Effector CD4-positive, alpha-beta T cell (primary cell): ENCODE data around the gene KRTAP5-2.
"Not testable (repeated sequence)": the region's sequence is repeated elsewhere in the genome, so short reads cannot be mapped to it uniquely, and the experiment has no call there.

Source experiments
- DNase-seq: peaks from one replicate; pipeline ENCODE4 v3.0.0-alpha.2; 2020

The KRTAP5-2 gene

DNA sequence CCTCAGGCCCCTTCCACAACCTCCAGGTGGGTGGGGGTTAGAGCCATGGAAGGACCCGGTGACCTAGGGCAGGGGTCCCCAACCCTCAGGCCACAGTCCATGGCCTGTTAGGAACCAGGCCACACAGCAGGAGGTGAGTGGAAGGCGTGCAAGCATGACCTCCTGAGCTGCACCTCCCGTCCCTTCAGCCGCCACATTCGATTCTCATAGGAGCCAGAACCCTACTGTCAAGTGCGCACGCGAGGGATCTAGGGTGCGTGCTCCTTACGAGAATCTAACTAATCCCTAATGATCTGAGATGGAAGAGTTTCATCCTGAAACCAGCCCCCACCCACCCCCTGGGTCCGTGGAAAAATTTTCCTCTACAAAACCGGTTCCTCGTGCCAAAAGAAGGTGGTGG is 27.4 kb upstream of the KRTAP5-2 start:
- no peak for DNase-seq

DNA sequence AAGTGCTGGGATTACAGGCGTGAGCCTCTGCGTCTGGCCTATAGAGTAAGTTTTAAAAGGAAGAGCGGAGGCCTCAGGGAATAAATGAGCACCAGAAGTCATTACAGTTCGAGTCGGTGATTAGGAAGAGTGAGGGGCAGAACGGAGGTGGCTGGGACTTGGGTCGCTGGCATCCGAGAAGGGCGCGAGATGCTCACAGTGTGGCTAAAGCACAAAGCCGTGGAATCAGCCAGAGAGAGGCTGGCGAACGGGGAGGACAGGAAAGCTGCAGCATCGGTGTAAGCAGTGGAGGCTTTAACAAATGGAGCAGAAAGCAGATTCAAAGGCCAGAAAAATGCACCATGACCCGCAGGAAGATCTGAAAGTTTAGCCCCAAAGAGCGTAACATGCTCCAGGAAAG is 26.5 kb upstream of the KRTAP5-2 start:
- DNase-seq: no peak

DNA sequence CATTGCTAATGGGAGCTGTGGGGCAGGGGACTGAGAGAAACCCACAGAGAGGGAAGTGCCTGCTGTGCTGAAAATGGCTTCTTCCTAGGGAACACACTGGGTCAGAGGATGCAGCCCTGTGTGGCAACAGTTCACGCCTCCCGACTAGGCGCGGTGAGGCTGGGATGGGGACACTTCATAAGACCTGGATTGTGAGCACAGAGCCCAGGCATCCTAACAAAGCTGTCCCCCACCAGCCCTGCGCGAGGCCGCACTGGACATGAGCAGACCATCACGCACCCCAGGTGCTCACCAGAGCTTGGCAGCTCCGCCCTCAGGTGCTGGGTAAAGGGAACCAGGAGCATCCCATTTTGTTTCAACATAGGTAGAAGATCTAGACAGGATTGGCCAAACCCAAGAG is 25.6 kb upstream of the KRTAP5-2 start:
- no peak for DNase-seq

GRCh38 chr11:1622086-1622485 is 24.0 kb upstream of the KRTAP5-2 start, which contains the start of gene KRTAP5-4:
TSS of gene KRTAP5-4 (minus strand) at chr11:1622138. CDS start at chr11:1622093, 45 bp downstream.
- DNase-seq: no peak

- no peak for DNase-seq
Measured at GRCh38 chr11:1619449-1619848, 21.4 kb upstream of the KRTAP5-2 start.

- no peak for DNase-seq
Measured at GRCh38 chr11:1618231-1618630, 20.1 kb upstream of the KRTAP5-2 start.

- no peak for DNase-seq
Measured at GRCh38 chr11:1608363-1608762, 10.3 kb upstream of the KRTAP5-2 start, which contains the start of gene KRTAP5-3. TSS of gene KRTAP5-3 (minus strand) at chr11:1608463. CDS start at chr11:1608385, 78 bp downstream.

DNA sequence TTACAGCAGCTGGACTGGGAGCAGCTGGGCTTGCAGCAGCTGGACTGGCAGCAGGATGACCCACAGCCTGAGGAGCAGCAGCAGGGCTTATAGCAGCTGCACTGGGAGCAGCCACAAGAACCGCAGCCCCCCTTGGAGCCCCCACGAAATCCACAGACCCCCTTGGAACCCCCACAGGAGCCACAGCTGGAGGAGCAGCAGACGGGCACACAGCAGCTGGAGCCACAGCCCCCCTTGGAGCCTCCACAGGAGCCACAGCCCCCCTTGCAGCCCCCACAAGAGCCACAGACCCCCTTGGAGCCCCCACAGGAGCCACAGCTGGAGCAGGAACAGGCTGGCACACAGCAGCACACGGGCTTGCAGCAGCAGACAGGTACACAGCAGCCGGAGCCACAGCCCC is 9.8 kb upstream of the KRTAP5-2 start:
- not testable (repeated sequence) for DNase-seq

DNA sequence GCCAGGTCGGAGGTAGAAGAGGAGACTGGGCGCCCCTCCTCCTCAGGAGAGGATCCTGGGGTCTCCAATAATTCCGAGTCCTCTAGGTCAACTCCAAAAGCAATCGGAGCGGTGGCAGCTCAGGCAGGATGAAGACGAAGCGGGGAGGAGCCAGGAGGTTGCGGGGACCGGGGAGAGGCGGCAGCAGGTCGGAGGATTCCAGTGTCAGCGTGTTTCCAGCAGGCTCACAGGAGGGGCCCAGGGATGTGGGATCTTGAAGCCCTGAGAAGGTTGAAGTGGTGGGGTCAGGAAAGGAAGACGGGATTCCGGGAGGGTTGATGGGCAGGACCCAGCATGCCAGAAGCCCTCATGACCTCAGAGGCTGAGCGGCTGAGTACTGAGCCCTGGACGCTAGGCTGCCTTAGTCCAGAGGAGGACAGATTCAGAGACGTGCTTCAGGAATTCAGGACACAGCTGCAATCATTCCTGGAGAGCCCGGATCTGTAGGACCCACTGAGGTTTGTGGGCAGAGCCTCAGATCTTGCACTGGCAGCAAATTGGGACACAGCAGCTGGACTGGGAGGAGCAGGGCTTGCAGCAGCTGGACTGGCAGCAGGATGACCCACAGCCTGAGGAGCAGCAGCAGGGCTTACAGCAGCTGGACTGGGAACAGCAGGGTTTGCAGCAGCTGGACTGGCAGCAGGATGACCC is 9.2 kb upstream of the KRTAP5-2 start:
- not testable (repeated sequence) for DNase-seq

DNA sequence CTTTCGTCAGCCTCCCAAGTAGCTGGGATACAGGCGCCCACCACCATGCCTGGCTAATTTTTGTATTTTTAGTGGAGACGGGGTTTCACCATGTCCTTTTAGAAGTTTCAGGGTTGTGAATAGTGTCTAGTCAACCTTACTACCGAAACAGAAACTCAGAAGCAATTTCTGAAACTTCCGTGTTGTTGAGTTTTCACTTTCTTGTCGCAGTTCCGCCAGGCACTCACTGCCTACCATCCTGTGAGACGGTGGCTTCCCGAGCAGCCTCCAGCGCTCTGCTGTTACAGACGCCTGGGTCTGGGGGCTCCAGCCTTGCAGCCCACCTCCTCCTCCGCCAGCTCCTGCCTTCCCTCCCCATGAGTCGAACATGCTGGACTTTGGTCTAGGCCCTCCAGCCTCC is 7.8 kb upstream of the KRTAP5-2 start:
- not testable (repeated sequence) for DNase-seq

GRCh38 chr11:1604711-1605110 is 6.6 kb upstream of the KRTAP5-2 start:
- DNase-seq: no peak

GRCh38 chr11:1604181-1604580 is 6.1 kb upstream of the KRTAP5-2 start:
- no peak for DNase-seq

DNA sequence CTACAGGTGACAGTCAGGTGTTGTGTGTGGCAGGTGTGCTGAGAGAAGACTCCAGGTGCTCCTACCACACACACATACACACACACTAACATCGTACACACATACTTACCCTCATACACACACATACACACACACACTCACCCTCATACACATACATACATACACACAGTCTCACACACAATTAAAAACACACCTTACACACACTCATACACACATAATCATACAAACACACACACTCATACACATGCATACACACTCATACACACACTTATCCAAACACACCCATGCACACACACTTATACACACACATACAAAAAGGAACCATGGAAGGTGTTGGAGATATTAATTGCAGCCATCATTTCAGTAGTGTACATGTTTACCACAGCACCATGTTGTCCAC is 5.5 kb upstream of the KRTAP5-2 start:
- no peak for DNase-seq

DNA sequence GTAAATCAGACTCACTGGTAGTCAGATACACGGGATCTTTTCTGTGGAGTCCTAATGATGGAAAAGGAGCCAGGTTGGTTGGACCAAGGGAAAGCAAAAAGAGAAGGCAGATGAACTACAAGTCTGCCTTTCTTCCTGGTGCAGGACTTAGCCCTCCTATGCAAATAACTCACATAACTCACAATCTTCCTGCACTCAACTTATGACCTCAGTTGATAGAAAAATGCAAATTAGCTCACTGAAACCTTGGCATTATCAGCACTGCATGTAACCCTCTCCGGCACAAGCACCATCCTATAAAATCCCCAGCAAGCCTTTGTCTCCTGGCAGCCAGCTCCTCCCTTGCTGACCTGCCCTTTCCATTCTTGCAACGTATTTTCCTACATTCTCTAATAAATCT is 3.6 kb upstream of the KRTAP5-2 start:
- DNase-seq: not testable (repeated sequence)

DNA sequence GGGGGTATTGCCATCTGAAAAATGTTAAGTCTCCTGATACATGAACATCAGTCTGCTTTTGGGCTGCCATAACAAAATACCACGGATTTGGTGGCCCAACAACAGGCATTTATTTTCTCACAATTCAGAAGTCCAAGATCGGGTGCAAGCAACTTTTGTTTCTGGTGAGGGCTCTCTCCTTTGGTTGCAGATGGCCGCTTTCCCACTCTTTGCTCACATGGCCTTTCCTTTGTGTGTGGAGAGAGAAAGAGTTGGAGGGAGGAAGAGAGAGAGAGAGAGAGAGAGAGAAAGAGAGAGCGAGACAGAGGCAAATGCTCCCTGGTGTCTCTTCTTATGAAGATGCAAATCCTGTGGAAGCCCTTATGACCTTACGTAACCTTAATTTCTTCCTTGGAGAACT is 2.5 kb upstream of the KRTAP5-2 start:
- DNase-seq: no peak

GRCh38 chr11:1598816-1599215 is 722 bp upstream of the KRTAP5-2 start:
- no peak for DNase-seq

GRCh38 chr11:1598406-1598805 is 312 bp upstream of the KRTAP5-2 start:
- DNase-seq: not testable (repeated sequence)

DNA sequence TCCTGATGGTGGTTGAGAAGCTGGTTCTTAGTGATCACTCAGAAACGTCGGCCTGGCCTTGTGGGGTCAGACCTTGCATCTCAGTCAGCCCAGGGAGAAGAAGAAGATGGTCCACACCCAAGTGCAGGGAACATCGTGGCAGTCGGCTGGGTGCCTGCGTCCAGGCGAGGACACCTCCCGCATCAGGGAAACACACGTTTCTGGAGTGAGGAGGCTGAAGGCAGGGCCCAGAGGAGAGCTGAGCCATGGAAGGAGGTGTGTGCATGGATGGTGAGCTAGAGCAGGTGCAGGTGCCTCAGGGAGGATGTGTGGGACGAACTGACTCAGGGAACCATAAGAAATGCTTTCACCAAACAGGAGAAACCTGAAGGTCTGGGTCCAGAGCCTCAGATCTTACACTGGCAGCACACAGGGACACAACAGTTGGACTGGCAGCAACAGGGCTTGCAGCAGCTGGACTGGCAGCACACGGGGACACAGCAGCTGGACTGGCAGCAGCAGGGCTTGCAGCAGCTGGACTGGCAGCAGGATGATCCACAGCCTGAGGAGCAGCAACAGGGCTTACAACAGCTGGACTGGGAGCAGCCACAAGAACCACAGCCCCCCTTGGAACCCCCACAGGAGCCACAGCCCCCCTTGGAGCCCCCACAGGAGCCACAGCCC is 632 bp downstream of the KRTAP5-2 start:
- no peak for DNase-seq

- not testable (repeated sequence) for DNase-seq
Measured at GRCh38 chr11:1596576-1597121, 1.4 kb downstream of the KRTAP5-2 start.

- not testable (repeated sequence) for DNase-seq
Measured at GRCh38 chr11:1595994-1596575, 2.0 kb downstream of the KRTAP5-2 start.

GRCh38 chr11:1592628-1593027 is 5.5 kb downstream of the KRTAP5-2 start:
- no peak for DNase-seq

- no peak for DNase-seq
Measured at GRCh38 chr11:1589996-1590395, 8.1 kb downstream of the KRTAP5-2 start.

DNA sequence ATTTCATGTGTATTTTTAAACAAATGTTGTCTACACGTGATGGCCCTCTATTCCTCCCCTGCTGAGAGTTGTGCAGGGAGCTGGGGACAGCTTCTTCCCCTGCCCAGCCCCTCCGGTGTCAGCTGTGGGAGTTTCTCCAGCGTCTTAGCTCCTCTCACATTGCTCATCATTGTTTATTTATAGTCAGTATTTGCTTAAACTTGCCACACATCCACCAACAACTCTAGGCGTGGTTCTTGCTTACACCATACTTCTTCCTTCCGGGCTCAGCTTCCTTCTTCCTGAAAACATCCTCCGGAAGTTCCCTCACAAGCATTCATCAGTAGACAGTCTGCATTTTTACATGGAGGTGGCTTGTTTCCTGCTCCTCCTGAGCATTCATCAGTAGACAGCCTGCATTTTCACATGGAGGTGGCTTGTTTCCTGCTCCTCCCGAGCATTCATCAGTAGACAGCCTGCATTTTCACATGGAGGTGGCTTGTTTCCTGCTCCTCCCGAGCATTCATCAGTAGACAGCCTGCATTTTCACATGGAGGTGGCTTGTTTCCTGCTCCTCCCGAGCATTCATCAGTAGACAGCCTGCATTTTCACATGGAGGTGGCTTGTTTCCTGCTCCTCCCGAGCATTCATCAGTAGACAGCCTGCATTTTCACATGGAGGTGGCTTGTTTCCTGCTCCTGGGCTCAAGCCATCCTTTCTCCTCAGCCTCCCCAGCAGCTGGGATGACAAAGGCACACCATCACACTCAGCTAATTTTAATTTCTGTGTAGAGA is 8.7 kb downstream of the KRTAP5-2 start:
- DNase-seq: not testable (repeated sequence)
